Duodenal mucosa (tissue), 2 donors: ENCODE data around the gene PPM1E.
"Not testable (repeated sequence)": the region's sequence is repeated elsewhere in the genome, so short reads cannot be mapped to it uniquely, and the experiment has no call there.

ENCODE experiments used
- H3K27ac ChIP-seq: one replicate; pipeline ENCODE4 v1.7.0; 2013; ENCODE audit warnings: low read depth, low read length
- H3K27me3 ChIP-seq, 2 donors: one replicate each; pipeline ENCODE4 v1.7.0; 2013; ENCODE audit warnings: low read length in 2 of 2, control low read depth in 1 of 2; ENCODE audit not compliant: insufficient read depth in 2 of 2, control insufficient read depth in 1 of 2
- H3K36me3 ChIP-seq, 2 donors: one replicate each; pipeline ENCODE4 v1.7.0; 2013; ENCODE audit warnings: low read length in 2 of 2, control low read depth in 1 of 2; ENCODE audit not compliant: insufficient read depth in 2 of 2, control insufficient read depth in 1 of 2
- H3K4me1 ChIP-seq, 2 donors: one replicate each; pipeline ENCODE4 v1.7.0; 2013; ENCODE audit warnings: low read length in 2 of 2, control low read depth in 1 of 2; ENCODE audit not compliant: insufficient read depth in 2 of 2, control insufficient read depth in 1 of 2
- H3K4me3 ChIP-seq, 2 donors: one replicate each; pipeline ENCODE4 v1.7.0; 2013; ENCODE audit warnings: low read length in 2 of 2, low read depth in 1 of 2
- H3K9ac ChIP-seq, 2 donors: one replicate each; pipeline ENCODE4 v1.7.0; 2013; ENCODE audit warnings: low read length in 2 of 2, low read depth in 1 of 2
- H3K9me3 ChIP-seq, 2 donors: one replicate each; pipeline ENCODE4 v1.7.0; 2013; ENCODE audit warnings: low read length in 2 of 2, control low read depth in 1 of 2; ENCODE audit not compliant: control insufficient read depth in 1 of 2

PPM1E gene

DNA sequence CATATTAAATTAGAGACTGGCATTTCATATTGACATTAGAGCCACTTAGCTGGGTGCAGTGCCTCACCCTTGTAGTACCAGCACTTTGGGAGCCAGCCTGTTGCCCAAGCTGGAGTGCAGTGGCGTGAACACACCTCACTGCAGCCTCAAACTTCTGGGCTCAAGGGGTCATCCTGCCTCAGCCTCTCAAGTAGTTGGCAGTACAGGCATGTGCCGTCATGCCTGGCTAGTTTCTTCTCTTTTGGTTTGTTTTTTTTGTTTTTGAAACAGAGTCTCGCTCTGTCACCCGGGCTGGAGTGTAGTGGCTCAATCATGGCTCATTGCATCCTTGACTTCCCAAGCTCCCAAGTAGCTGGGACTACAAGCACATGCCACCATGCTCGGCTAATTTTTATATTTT is 8.7 kb downstream of the PPM1E start:
- Histone ChIP-seq H3K4me3 (no peak overlapping the region), H3K27ac (no peak overlapping the region), H3K4me1 (no peaks in the 10 kb centered on the region), H3K9me3 (no peaks in the 10 kb centered on the region), H3K9ac (no peak overlapping the region), H3K36me3 (no peaks in the 10 kb centered on the region), H3K27me3 (peaks cover 13 to 17% of the 10 kb centered on the region in 2 donors)

DNA sequence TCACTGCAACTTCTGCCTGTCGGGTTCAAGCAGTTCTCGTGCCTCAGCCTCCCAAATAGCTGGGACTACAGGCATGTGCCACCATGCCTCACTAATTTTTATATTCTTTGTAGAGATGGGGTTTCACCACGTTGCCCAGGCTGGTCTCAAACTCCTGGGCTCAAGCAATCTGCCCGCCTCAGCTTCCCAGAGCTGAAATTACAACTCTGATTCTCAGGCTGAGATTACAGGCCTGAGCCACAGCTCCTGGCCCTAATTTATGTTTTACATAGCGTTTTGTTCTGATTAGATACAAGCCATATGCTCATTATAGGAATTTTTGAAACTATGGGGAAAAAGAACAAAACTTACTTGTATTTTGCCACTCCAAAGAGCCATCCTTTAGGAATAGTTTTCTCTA is 22.8 kb downstream of the PPM1E start:
- not testable (repeated sequence) for H3K9me3 ChIP-seq, H3K36me3 ChIP-seq, H3K4me3 ChIP-seq, H3K27me3 ChIP-seq, H3K9ac ChIP-seq, H3K4me1 ChIP-seq, H3K27ac ChIP-seq

DNA sequence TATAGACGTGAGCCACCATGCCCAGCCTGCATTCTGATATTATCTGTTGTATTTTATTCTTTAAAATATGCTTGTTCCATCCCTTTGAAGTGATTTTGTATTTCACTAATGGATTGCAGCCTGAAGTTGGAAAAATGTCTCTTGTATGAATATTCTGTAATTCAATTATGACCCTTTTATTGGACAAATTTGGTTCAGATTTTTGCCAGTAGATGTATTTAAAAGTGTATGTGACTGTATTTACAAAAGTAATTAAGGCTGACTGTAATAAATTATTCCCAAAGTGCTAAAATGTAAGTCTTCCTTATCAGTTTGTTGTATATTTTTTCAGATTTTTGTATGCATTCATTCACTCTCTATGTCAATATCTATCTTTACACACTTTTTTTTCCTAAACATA is 23.8 kb downstream of the PPM1E start:
- Histone ChIP-seq H3K9ac (no peak overlapping the region), H3K4me3 (no peak overlapping the region), H3K27me3 (no peaks in the 10 kb centered on the region), H3K27ac (no peak overlapping the region), H3K36me3 (no peaks in the 10 kb centered on the region), H3K4me1 (no peaks in the 10 kb centered on the region), H3K9me3 (no peaks in the 10 kb centered on the region)

DNA sequence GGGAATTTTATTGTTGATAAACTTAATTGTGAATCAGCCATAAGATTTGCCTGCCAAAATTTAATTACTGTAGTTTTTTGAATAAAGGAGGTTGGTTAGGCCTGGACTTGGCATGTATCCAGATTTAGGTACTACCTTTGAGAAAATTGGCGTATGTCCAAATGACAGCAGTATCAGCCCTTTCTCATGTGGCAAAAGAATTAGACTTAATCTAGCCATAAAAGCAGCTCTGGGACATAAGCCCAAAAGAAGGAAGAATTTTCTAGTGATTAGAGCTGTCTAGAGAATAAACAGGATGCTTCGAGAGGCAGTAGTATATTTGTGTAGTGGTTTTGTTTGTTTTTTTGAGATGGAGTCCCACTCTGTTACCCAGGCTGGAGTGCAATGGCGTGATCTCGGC is 27.7 kb downstream of the PPM1E start:
- no peak overlapping the region for H3K27ac ChIP-seq
- no peaks in the 10 kb centered on the region for H3K4me1 ChIP-seq
- H3K36me3 ChIP-seq = no peaks in the 10 kb centered on the region

DNA sequence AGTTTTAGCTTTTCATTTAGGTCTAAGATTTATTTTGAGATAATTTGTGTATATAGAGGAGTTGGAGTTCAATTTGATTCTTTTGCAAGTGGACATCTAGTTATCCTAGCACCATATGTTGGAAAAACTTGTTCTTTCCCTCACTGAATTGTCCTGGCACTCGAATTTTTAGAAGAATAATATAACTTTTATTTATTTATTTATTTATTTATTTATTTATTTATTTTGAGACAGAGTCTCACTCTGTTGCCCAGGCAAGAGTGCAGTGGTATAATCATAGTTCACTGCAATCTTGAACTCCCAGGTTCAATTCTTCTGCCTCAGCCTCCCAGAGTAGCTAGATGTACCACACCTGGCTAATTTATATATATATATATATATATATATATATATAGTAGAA is 29.4 kb downstream of the PPM1E start:
- Histone ChIP-seq H3K27ac (no peak overlapping the region), H3K4me1 (no peaks in the 10 kb centered on the region), H3K9ac (no peak overlapping the region), H3K36me3 (no peaks in the 10 kb centered on the region), H3K9me3 (no peaks in the 10 kb centered on the region), H3K4me3 (no peak overlapping the region), H3K27me3 (no peaks in the 10 kb centered on the region)

More for the DNA sequence above, 27.7 kb downstream of the PPM1E start:
- H3K9me3 ChIP-seq = no peaks in the 10 kb centered on the region
- H3K27me3 ChIP-seq = no peaks in the 10 kb centered on the region
- H3K9ac ChIP-seq = no peak overlapping the region
- no peak overlapping the region for H3K4me3 ChIP-seq

DNA sequence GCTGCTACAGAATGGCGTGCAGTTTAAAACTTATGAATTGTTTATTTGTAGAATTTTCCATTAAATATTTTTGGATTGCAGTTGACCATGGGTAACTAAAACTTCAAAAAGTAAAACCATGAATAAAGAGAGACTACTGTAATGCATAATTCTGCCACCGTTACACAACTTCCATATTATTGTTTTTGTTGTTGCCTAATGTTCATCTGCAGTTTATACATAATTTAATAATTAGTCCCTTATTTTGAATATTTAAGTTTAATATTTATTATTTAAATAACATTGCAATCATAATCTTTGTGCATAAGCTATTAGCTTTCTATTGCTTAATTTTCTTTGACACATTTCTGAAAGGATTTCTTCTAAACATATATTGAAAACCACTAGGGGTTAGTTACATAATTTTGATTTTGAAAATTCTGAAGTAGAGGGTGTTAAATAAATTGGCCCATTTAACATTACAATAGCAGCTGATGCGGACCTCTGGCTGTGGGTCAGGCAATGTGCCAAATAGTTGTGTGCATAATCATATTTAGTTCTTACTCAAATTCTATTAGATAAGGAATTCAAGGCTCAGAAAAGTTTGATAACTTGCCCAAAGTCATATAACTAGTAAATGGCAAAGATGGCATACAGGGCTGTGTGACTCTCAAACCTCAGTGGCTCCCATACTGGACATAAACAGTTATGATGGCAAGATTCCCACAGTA is 31.1 kb downstream of the PPM1E start:
- no peak overlapping the region for H3K27ac ChIP-seq
- no peaks in the 10 kb centered on the region for H3K4me1 ChIP-seq
- H3K4me3 ChIP-seq = no peak overlapping the region
- no peaks in the 10 kb centered on the region for H3K9me3 ChIP-seq
- no peaks in the 10 kb centered on the region for H3K27me3 ChIP-seq
- no peaks in the 10 kb centered on the region for H3K36me3 ChIP-seq
- no peak overlapping the region for H3K9ac ChIP-seq

DNA sequence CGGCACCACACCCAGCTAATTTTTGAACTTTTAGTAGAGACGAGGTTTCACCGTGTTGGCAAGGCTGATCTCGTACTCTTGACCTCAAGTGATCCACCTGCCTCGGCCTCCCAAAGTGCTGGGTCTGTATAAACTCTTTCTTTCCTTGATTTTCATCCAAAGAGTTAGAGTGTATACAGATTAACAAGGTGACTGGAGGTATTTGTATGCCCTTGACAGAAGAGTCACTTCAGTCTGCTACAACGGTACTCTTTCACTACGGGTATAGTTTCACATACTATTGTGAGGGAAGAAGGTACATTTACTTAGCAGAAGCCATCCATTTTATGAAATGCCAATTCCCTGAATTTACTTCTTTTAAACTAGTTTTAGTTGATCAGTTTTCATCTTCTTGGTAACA is 32.5 kb downstream of the PPM1E start:
- H3K36me3 ChIP-seq = no peaks in the 10 kb centered on the region
- H3K9me3 ChIP-seq = no peaks in the 10 kb centered on the region
- H3K4me3 ChIP-seq = no peak overlapping the region
- no peaks in the 10 kb centered on the region for H3K4me1 ChIP-seq
- no peaks in the 10 kb centered on the region for H3K27me3 ChIP-seq
- no peak overlapping the region for H3K27ac ChIP-seq
- no peak overlapping the region for H3K9ac ChIP-seq

DNA sequence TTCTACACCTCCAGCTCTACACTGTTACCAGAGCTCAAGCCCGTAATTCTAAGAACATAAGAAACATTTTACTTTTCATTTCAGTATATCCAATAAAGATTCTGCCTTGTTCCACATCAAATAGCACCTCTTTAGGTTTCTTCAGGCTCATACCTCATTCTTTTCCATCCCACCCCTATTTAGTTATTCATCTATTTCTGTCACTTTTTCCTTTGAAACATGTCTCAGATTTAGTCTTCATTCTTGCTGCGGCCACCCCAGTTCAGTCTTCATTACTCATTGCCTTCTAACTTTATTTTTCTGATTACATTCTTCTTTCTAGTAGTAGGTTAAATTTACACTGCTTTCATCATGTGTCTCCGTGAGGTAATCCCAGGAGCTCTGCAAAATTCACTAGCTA is 33.5 kb downstream of the PPM1E start:
- Histone ChIP-seq H3K27me3 (no peaks in the 10 kb centered on the region), H3K4me1 (no peaks in the 10 kb centered on the region), H3K27ac (no peak overlapping the region), H3K36me3 (no peaks in the 10 kb centered on the region), H3K9ac (no peak overlapping the region), H3K4me3 (no peak overlapping the region), H3K9me3 (no peaks in the 10 kb centered on the region)

DNA sequence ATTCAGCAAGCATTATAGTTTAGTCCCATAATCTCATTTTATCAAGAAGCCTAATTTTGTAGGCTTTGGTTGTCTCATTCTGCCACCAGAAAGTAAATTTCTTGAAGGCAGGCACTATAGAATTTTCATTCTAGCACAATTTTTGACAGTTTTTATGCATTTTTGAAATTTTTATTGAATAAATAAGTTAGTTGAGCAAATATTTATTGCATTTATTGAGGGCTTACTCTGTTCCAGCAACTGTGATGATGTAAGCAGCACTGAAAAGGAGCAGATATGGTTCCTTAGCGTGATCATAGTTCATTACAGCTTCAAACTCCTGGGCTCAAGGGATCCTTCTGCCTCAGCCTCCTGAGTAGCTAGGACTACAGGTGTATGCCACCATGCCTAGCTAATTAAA is 34.2 kb downstream of the PPM1E start:
- Histone ChIP-seq H3K9me3 (no peaks in the 10 kb centered on the region), H3K36me3 (no peaks in the 10 kb centered on the region), H3K4me3 (no peak overlapping the region), H3K4me1 (no peaks in the 10 kb centered on the region), H3K9ac (no peak overlapping the region), H3K27ac (no peak overlapping the region), H3K27me3 (no peaks in the 10 kb centered on the region)

DNA sequence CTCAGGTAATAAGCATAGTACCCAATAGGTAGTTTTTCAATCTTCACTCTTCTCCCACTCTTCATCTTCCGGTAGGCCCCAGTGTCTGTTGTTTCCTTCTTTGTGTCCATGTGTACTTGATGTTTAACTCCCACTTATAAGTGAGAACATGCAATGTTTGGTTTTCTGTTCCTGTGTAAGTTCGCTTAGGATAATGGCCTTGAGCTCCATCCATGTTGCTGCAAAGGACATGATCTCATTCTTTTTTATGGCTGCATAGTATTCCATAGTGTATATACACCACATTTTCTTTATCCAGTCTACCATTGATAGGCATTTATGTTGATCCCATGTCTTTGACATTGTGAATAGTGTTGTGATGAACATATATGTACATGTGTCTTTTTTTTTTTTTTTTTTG is 38.9 kb downstream of the PPM1E start:
- not testable (repeated sequence) for H3K36me3 ChIP-seq, H3K9me3 ChIP-seq, H3K4me3 ChIP-seq, H3K27ac ChIP-seq, H3K4me1 ChIP-seq, H3K27me3 ChIP-seq, H3K9ac ChIP-seq

DNA sequence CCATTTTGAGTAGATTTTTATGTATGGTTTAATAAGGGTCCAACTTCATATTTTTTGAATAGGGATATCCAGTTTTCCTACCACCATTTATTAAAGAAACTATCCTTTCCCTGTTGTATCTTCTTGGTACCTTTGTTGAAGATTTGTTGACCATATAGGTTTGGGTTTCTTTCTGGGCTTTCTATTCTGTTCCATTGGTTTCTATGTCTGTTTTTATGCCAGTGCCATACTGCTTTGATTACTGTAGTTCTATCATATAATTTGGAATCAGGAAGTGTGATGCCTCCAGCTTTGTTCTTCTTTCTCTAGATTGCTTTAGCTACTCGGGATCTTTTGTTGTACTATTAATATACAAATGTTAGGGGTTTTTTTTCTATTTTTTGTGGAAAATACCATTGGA is 46.5 kb downstream of the PPM1E start:
- Histone ChIP-seq H3K9ac (no peak overlapping the region), H3K4me3 (no peak overlapping the region), H3K27ac (no peak overlapping the region), H3K9me3 (no peaks in the 10 kb centered on the region), H3K4me1 (no peaks in the 10 kb centered on the region), H3K27me3 (no peaks in the 10 kb centered on the region), H3K36me3 (no peaks in the 10 kb centered on the region)
